HEK293 (cell line): ENCODE data around the gene SUSD6.

Experiments used
- CTCF ChIA-PET: fragments of 350-600 bp; formaldehyde crosslinking; extraction: SDS; loops from one replicate; lab custom pipeline; 2021; ENCODE audit warnings: antibody characterized with exemption; lab: Yijun Ruan, JAX
- POLR2A ChIA-PET: fragments of 300-600 bp; formaldehyde crosslinking; extraction: SDS; loops from one replicate; lab custom pipeline; 2020; ENCODE audit warnings: antibody characterized with exemption, inconsistent platforms; lab: Yijun Ruan, JAX
- H3K27ac ChIP-seq: fragments of 200-500 bp; sonication (Bioruptor generic); 2 replicates; pipeline ENCODE4 v1.5.1; 2014; ENCODE audit warnings: low read depth, low read length, control low read depth, inconsistent platforms; ENCODE audit errors: extremely low read depth
- H3K36me3 ChIP-seq, 2 experiments: fragments of 200-500 bp in 1 of 2; sonication (Bioruptor generic) in 1 of 2; 1 replicate in 1 of 2; 2 replicates in 1 of 2; pipeline ENCODE4 v1.5.1; 2014 to 2017; ENCODE audit warnings: inconsistent platforms in 2 of 2, low read length in 2 of 2; ENCODE audit not compliant: control insufficient read depth in 2 of 2, insufficient read depth in 1 of 2
- H3K4me1 ChIP-seq: fragments of 200-500 bp; sonication (Bioruptor generic); 2 replicates; pipeline ENCODE4 v1.5.1; 2014; ENCODE audit warnings: mild to moderate bottlenecking, low read length, inconsistent platforms; ENCODE audit not compliant: control insufficient read depth, insufficient read depth
- H3K4me3 ChIP-seq: 2 replicates; pipeline ENCODE4 v1.5.1; 2011; ENCODE audit warnings: low read depth, mild to moderate bottlenecking, control low read depth, low read length, moderate library complexity
- H3K9me3 ChIP-seq: fragments of 200-500 bp; sonication (Bioruptor generic); 2 replicates; pipeline ENCODE4 v1.5.1; 2014; ENCODE audit warnings: low read depth, low read length, inconsistent platforms; ENCODE audit not compliant: control insufficient read depth, insufficient read depth
- FEZF1 ChIP-seq: fragments of 450-650 bp; formaldehyde crosslinking; IDR thresholded peaks from 2 replicates; pipeline ENCODE4 v1.5.1; 2016; ENCODE audit warnings: missing biosample characterization, missing genetic modification characterization
- OSR2 ChIP-seq: fragments of 450-650 bp; formaldehyde crosslinking; IDR thresholded peaks from 2 replicates; pipeline ENCODE4 v1.5.1; 2016; ENCODE audit warnings: missing biosample characterization, missing genetic modification characterization
- REPIN1 ChIP-seq: fragments of 450-650 bp; formaldehyde crosslinking; IDR thresholded peaks from 2 replicates; pipeline ENCODE4 v1.5.1; 2017; ENCODE audit warnings: missing biosample characterization, missing genetic modification characterization, low read depth
- TRIM28 ChIP-seq: IDR thresholded peaks from 2 replicates; pipeline ENCODE4 v1.6.1; 2011; ENCODE audit warnings: low read length, control low read depth, borderline replicate concordance
- ZBTB26 ChIP-seq: fragments of 450-650 bp; formaldehyde crosslinking; optimal IDR thresholded peaks from 2 replicates; pipeline ENCODE3; 2016; ENCODE audit warnings: missing biosample characterization, mild to moderate bottlenecking, missing genetic modification characterization
- ZBTB44 ChIP-seq: fragments of 450-650 bp; IDR thresholded peaks from 2 replicates; pipeline ENCODE4 v1.5.1; 2018; ENCODE audit warnings: missing biosample characterization, mild to moderate bottlenecking, missing genetic modification characterization
- ZFP3 ChIP-seq: fragments of 450-650 bp; formaldehyde crosslinking; IDR thresholded peaks from 2 replicates; pipeline ENCODE4 v1.5.1; 2016; ENCODE audit warnings: low read depth, missing biosample characterization, missing genetic modification characterization
- ZFP69B ChIP-seq: fragments of 450-650 bp; formaldehyde crosslinking; IDR thresholded peaks from 2 replicates; pipeline ENCODE4 v1.5.1; 2016; ENCODE audit warnings: missing biosample characterization, missing genetic modification characterization
- ZNF112 ChIP-seq: fragments of 450-650 bp; formaldehyde crosslinking; IDR thresholded peaks from 2 replicates; pipeline ENCODE4 v1.5.0; 2017; ENCODE audit warnings: missing biosample characterization, missing genetic modification characterization
- ZNF148 ChIP-seq: fragments of 450-650 bp; formaldehyde crosslinking; IDR thresholded peaks from 2 replicates; pipeline ENCODE4 v1.5.0; 2017; ENCODE audit warnings: missing biosample characterization, missing genetic modification characterization, borderline replicate concordance
- ZNF174 ChIP-seq: fragments of 450-650 bp; formaldehyde crosslinking; IDR thresholded peaks from 2 replicates; pipeline ENCODE4 v1.5.0; 2017; ENCODE audit warnings: missing biosample characterization, mild to moderate bottlenecking, missing genetic modification characterization
- ZNF214 ChIP-seq: fragments of 450-650 bp; formaldehyde crosslinking; IDR thresholded peaks from 2 replicates; pipeline ENCODE4 v1.5.1; 2017; ENCODE audit warnings: missing biosample characterization, mild to moderate bottlenecking, missing genetic modification characterization, borderline replicate concordance
- ZNF223 ChIP-seq: fragments of 450-650 bp; formaldehyde crosslinking; IDR thresholded peaks from 2 replicates; pipeline ENCODE4 v1.5.1; 2016; ENCODE audit warnings: missing biosample characterization, missing genetic modification characterization
- ZNF311 ChIP-seq: fragments of 450-650 bp; formaldehyde crosslinking; IDR thresholded peaks from 2 replicates; pipeline ENCODE4 v1.5.1; 2017; ENCODE audit warnings: missing biosample characterization, missing genetic modification characterization, borderline replicate concordance
- ZNF394 ChIP-seq: fragments of 450-650 bp; formaldehyde crosslinking; IDR thresholded peaks from 2 replicates; pipeline ENCODE4 v1.5.1; 2016; ENCODE audit warnings: missing biosample characterization, missing genetic modification characterization, mild to moderate bottlenecking, moderate library complexity, borderline replicate concordance
- ZNF501 ChIP-seq: fragments of 450-650 bp; formaldehyde crosslinking; IDR thresholded peaks from 2 replicates; pipeline ENCODE4 v1.5.1; 2016; ENCODE audit warnings: missing biosample characterization, missing genetic modification characterization
- ZNF510 ChIP-seq: fragments of 450-650 bp; formaldehyde crosslinking; IDR thresholded peaks from 2 replicates; pipeline ENCODE4 v1.5.1; 2018; ENCODE audit warnings: mild to moderate bottlenecking, missing genetic modification characterization, missing biosample characterization; ENCODE audit not compliant: insufficient replicate concordance
- ZNF514 ChIP-seq: fragments of 450-650 bp; formaldehyde crosslinking; IDR thresholded peaks from 2 replicates; pipeline ENCODE4 v1.5.1; 2016; ENCODE audit warnings: missing biosample characterization, missing genetic modification characterization
- ZNF560 ChIP-seq: fragments of 450-650 bp; formaldehyde crosslinking; IDR thresholded peaks from 2 replicates; pipeline ENCODE4 v1.5.1; 2017; ENCODE audit warnings: missing biosample characterization, missing genetic modification characterization, borderline replicate concordance
- ZNF600 ChIP-seq: fragments of 450-650 bp; formaldehyde crosslinking; IDR thresholded peaks from 2 replicates; pipeline ENCODE4 v1.5.1; 2016; ENCODE audit warnings: missing biosample characterization, missing genetic modification characterization
- ZNF626 ChIP-seq: fragments of 450-650 bp; sonication (Bioruptor Pico); formaldehyde crosslinking; IDR thresholded peaks from 2 replicates; pipeline ENCODE4 v1.5.1; 2018; ENCODE audit warnings: missing biosample characterization, missing genetic modification characterization, inconsistent platforms
- ZNF658 ChIP-seq: fragments of 450-650 bp; formaldehyde crosslinking; IDR thresholded peaks from 2 replicates; pipeline ENCODE4; 2016; ENCODE audit warnings: missing biosample characterization, missing genetic modification characterization
- ZNF701 ChIP-seq: fragments of 450-650 bp; formaldehyde crosslinking; IDR thresholded peaks from 2 replicates; pipeline ENCODE4 v1.5.1; 2016; ENCODE audit warnings: missing biosample characterization, missing genetic modification characterization
- ZNF747 ChIP-seq: fragments of 450-650 bp; formaldehyde crosslinking; IDR thresholded peaks from 2 replicates; pipeline ENCODE4 v1.5.1; 2016; ENCODE audit warnings: missing biosample characterization, missing genetic modification characterization
- TF ChIP-seq, protein P1 (sequence below): fragments of 450-650 bp; formaldehyde crosslinking; IDR thresholded peaks from 2 replicates; pipeline ENCODE4 v1.5.1; 2016; ENCODE audit warnings: missing biosample characterization, missing genetic modification characterization

The SUSD6 gene

GRCh38 chr14:69685218-69685616 is 73.8 kb downstream of the SUSD6 start (continued):
- TF ChIP-seq ZNF112 (tag by site-specific recombination) (no peak), ZFP69B (tag by site-specific recombination) (no peak), ZNF214 (no peak)

- no peak overlapping the region for H3K27ac ChIP-seq
- no peak overlapping the region for H3K4me3 ChIP-seq
- no peaks in the 10 kb centered on the region for H3K9me3 ChIP-seq
- no peak for TF ChIP-seq ZNF560 (tag by site-specific recombination)
- TF ChIP-seq REPIN1 (tag by site-specific recombination): no peak
- no peak for TF ChIP-seq OSR2 (tag by site-specific recombination)
- no peak for TF ChIP-seq ZNF311 (tag by site-specific recombination)
- TF ChIP-seq ZNF510: no peak
- TF ChIP-seq ZNF223 (tag by site-specific recombination): no peak
- TF ChIP-seq, protein P1, sequence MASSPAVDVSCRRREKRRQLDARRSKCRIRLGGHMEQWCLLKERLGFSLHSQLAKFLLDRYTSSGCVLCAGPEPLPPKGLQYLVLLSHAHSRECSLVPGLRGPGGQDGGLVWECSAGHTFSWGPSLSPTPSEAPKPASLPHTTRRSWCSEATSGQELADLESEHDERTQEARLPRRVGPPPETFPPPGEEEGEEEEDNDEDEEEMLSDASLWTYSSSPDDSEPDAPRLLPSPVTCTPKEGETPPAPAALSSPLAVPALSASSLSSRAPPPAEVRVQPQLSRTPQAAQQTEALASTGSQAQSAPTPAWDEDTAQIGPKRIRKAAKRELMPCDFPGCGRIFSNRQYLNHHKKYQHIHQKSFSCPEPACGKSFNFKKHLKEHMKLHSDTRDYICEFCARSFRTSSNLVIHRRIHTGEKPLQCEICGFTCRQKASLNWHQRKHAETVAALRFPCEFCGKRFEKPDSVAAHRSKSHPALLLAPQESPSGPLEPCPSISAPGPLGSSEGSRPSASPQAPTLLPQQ (tag by site-specific recombination): no peak
- TF ChIP-seq ZBTB44 (tag by site-specific recombination): peak; percentile 96
- TF ChIP-seq ZNF174: no peak
- TF ChIP-seq TRIM28: no peak
- no peak for TF ChIP-seq ZNF626
- TF ChIP-seq FEZF1: 0 out of 2 replicates have a peak, but pooled peaks have one; percentile 9
- TF ChIP-seq ZNF600: no peak
- no peak for TF ChIP-seq ZNF747
- TF ChIP-seq ZNF514 (tag by site-specific recombination): no peak
- no peak for TF ChIP-seq ZNF148 (tag by site-specific recombination)
- ChIA-PET POLR2A (no interaction called here), CTCF (interaction anchor here (0.5 kb wide), 1 partner anchor 263 kb away, joined by 3 read pairs; no protein-coding TSS in a partner anchor)
- H3K36me3 ChIP-seq: no peaks in the 10 kb centered on the region
- peaks cover 6% of the 10 kb centered on the region; the same call in 1 of the 2 replicates for H3K4me1 ChIP-seq
Observed at GRCh38 chr14:69685716-69686115, 74.3 kb downstream of the SUSD6 start.

- H3K36me3 ChIP-seq: no peaks in the 10 kb centered on the region
- no peaks in the 10 kb centered on the region for H3K9me3 ChIP-seq
- no peak overlapping the region for H3K4me3 ChIP-seq
- ChIA-PET POLR2A (interaction anchor here (0.6 kb wide), 1 partner anchor 43 kb away, joined by 5 read pairs; no protein-coding TSS in a partner anchor), CTCF (interaction anchor here (0.6 kb wide), 1 partner anchor 12 kb away, joined by 4 read pairs; no protein-coding TSS in a partner anchor)
- TF ChIP-seq ZNF501 (tag by site-specific recombination) (no peak), ZBTB26 (tag by site-specific recombination) (no peak), ZNF658 (tag by site-specific recombination) (no peak), ZNF701 (tag by site-specific recombination) (no peak), ZFP3 (tag by site-specific recombination) (no peak), ZNF394 (no peak)
- TF ChIP-seq, all 188 proteins: peak for 0
- H3K27ac ChIP-seq: no peak overlapping the region
- peaks cover 6% of the 10 kb centered on the region; the same call in 1 of the 2 replicates for H3K4me1 ChIP-seq
Observed at GRCh38 chr14:69687606-69688298, 76.4 kb downstream of the SUSD6 start.
